Measurements from ENCODE around the gene TBRG4. TPM values are rescaled to one million over a fixed set of nuclear protein-coding genes. Genes with fewer than 3 reads are reported as not detected.

Gene TBRG4
- total RNA-seq, 1 experiment from 2014 or later, result 127 TPM

- Mint-ChIP-seq H3K27ac (no peak overlapping the region; a peak in 1 of 7 replicates), H3K27me3 (ENCODE audit: low read depth) (no peaks in the 10 kb centered on the region), H3K4me3 (no peak overlapping the region), H3K9me3 (no peaks in the 10 kb centered on the region), H3K36me3 (ENCODE audit: insufficient read depth in 1 of 3, low read depth in 3 of 3) (peaks cover 44 to 94% (median 91%) of the 10 kb centered on the region in 3 experiments; a peak in 6 of 7 replicates), H3K4me1 (no peaks in the 10 kb centered on the region)
- Histone ChIP-seq H2AFZ (ENCODE audit: low read length) (no peak overlapping the region), H3K79me1 (ENCODE audit: insufficient read depth, low read depth, low read length, poor library complexity, severe bottlenecking) (peaks cover 10% of the 10 kb centered on the region), H2AK5ac (ENCODE audit: insufficient read length, low read length) (no peak overlapping the region), H2BK20ac (ENCODE audit: low read depth, low read length, poor library complexity, severe bottlenecking) (no peak overlapping the region), H3K27ac (ENCODE audit: insufficient read length, low read depth, low read length) (no peak overlapping the region), H3K14ac (ENCODE audit: insufficient read depth, low read length) (no peak overlapping the region), H4K20me1 (ENCODE audit: control insufficient read depth, insufficient read depth, insufficient read length) (no peaks in the 10 kb centered on the region), H3K27me3 (ENCODE audit: insufficient read depth, low read length) (no peaks in the 10 kb centered on the region), H4K5ac (ENCODE audit: insufficient read length, low read depth, low read length) (no peak overlapping the region), H3K18ac (ENCODE audit: insufficient read length, low read depth, low read length) (no peak overlapping the region), H3K9me3 (ENCODE audit: control insufficient read depth, low read depth, low read length) (no peaks in the 10 kb centered on the region), H3K23me2 (ENCODE audit: insufficient read length, low read depth, low read length, poor library complexity, severe bottlenecking) (no peaks in the 10 kb centered on the region), H3K9ac (ENCODE audit: extremely low read depth, insufficient read length, low read length) (no peak overlapping the region), H3K79me2 (ENCODE audit: insufficient read depth, low read length) (peaks cover 5% of the 10 kb centered on the region; the same call in 1 of the 2 replicates), H3K4me2 (ENCODE audit: insufficient read depth, insufficient read length, low read length) (no peak overlapping the region), H3K4me1 (ENCODE audit: insufficient read depth, low read length) (no peaks in the 10 kb centered on the region), H2BK5ac (ENCODE audit: insufficient read length, low read length) (no peak overlapping the region), H2BK15ac (ENCODE audit: low read depth, low read length) (no peak overlapping the region), H2BK12ac (ENCODE audit: insufficient read length, low read depth, low read length) (no peak overlapping the region), H2BK120ac (ENCODE audit: low read depth, low read length, poor library complexity, severe bottlenecking) (no peak overlapping the region), H3T11ph (ENCODE audit: low read length) (no peak overlapping the region), H3K23ac (ENCODE audit: insufficient read length, low read depth, low read length) (no peak overlapping the region), H3K4ac (ENCODE audit: low read depth, low read length) (no peak overlapping the region), H4K8ac (replicated peaks; ENCODE audit: insufficient read length, low read depth, low read length) (no peak overlapping the region), H3K56ac (ENCODE audit: insufficient read length, low read depth, low read length) (no peak overlapping the region), H4K91ac (ENCODE audit: insufficient read length, low read depth, low read length) (no peak overlapping the region)
- no peak for DNase-seq
- no CpG with 5 or more reads among the region's 17 CpGs for WGBS (ENCODE audit: extremely low coverage, insufficient read length, low lambda C conversion rate)
- no peak for TF ChIP-seq CTCF (conservative IDR thresholded peaks at IDR 0.05)
Measured at GRCh38 chr7:45103958-45104843, 7.3 kb downstream of the TBRG4 start.

Measured in H9 (cell line).